ENCODE data around the gene FBLIM1. TPM values are rescaled to one million over a fixed set of nuclear protein-coding genes. Genes with fewer than 3 reads are reported as not detected.

FBLIM1 gene
- total and polyA plus RNA-seq, 2 experiments from 2014 or later: 117 to 120 TPM

GRCh38 chr1:15834406-15835204 is 76.0 kb downstream of the FBLIM1 start:
- no peaks in the 10 kb centered on the region for H3K36me3 ChIP-seq (replicated peaks; ENCODE audit: insufficient read depth, low read depth)
- WGBS (ENCODE audit: low lambda C conversion rate, missing lambda C conversion rate): 1% methylated on average over 64 of the region's 77 CpGs
- H3K27me3 ChIP-seq: no peaks in the 10 kb centered on the region
- peak overlapping the region; percentile 89 for H3K4me2 ChIP-seq
- H3K27ac ChIP-seq: peak overlapping the region; percentile 99
- H3K4me3 ChIP-seq: peak overlapping the region; percentile 76
- no peaks in the 10 kb centered on the region for H3K9me3 ChIP-seq (ENCODE audit: low read depth)
- no peak for TF ChIP-seq EZH2phosphoT487 (IDR thresholded peaks at IDR 0.05; ENCODE audit: low read depth, severe bottlenecking, unreplicated experiment)
- peak overlapping the region; percentile 47 for H2AFZ ChIP-seq
- peaks cover 7% of the 10 kb centered on the region for H3K4me1 ChIP-seq (ENCODE audit: insufficient read depth)
- H3K9me2 ChIP-seq (replicated peaks; ENCODE audit: insufficient read depth): no peaks in the 10 kb centered on the region
- H4K20me1 ChIP-seq (ENCODE audit: insufficient read depth, poor library complexity, severe bottlenecking): no peaks in the 10 kb centered on the region
- H3K79me2 ChIP-seq: peaks cover 32% of the 10 kb centered on the region
- DNase-seq (ENCODE audit: low spot score): peak; percentile 95

- peak overlapping the region; percentile 76 for H3K4me3 ChIP-seq
- under 1% methylated on average over 37 of the region's 37 CpGs for WGBS (ENCODE audit: low lambda C conversion rate, missing lambda C conversion rate)
- peaks cover 32% of the 10 kb centered on the region for H3K79me2 ChIP-seq
- H4K20me1 ChIP-seq (ENCODE audit: insufficient read depth, poor library complexity, severe bottlenecking): no peaks in the 10 kb centered on the region
- TF ChIP-seq CTCF (IDR thresholded peaks at IDR 0.05; ENCODE audit: poor library complexity): no peak
- TF ChIP-seq EZH2 (IDR thresholded peaks at IDR 0.05; ENCODE audit: borderline replicate concordance): no peak
- TF ChIP-seq EZH2phosphoT487 (IDR thresholded peaks at IDR 0.05; ENCODE audit: low read depth, severe bottlenecking, unreplicated experiment): no peak
- H3K9me2 ChIP-seq (replicated peaks; ENCODE audit: insufficient read depth): no peaks in the 10 kb centered on the region
- no peaks in the 10 kb centered on the region for H3K9me3 ChIP-seq (ENCODE audit: low read depth)
- H3K4me2 ChIP-seq: peak overlapping the region; percentile 89
- H3K36me3 ChIP-seq (replicated peaks; ENCODE audit: insufficient read depth, low read depth): no peaks in the 10 kb centered on the region
- no peaks in the 10 kb centered on the region for H3K27me3 ChIP-seq
- no peak for DNase-seq (ENCODE audit: low spot score)
- H3K27ac ChIP-seq: peak overlapping the region; percentile 99
- H2AFZ ChIP-seq: peak overlapping the region; percentile 47
- H3K4me1 ChIP-seq (ENCODE audit: insufficient read depth): peaks cover 7% of the 10 kb centered on the region
These were observed 76.7 kb downstream of the FBLIM1 start for GRCh38 chr1:15835205-15835740.

DNA sequence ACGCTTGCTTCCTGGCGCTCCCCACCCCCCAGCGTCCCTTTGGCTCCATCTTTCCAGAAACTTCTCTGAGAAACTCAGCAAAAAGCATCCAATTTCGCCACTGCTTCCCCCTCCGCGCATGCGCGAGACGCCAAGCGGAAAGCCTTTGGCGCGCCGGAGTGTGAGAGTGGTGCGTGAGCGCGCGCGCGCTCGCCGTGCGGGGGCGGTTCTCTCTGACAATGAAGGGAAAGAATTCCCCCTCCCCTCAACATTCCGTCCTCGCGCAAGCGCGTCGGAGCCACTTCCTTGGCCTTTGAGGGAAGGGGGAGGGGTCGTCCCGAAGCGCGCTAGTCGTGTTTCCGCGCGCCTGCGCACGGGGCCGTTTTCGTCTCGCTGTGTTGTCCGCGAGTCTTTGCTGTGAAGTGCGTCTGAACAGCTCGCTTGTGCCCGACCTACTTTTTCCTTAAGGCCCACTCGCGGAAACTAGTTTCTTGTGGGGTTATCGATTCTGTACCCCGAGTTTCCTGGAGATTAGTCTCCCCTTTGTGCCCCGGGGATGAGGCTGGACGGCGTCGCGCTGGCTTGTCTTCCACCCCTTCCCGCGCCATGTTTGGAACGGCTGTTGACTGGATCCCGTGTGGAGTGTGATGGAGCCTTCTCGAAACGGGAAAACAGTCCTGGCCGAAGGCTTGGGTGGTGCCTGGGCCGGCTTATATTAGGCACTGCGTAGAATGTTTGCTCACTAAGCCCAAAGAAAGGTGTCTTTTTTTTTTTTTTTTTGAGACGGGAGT is 77.3 kb downstream of the FBLIM1 start:
- H3K27ac ChIP-seq: peak overlapping the region; percentile 99
- TF ChIP-seq EZH2phosphoT487 (IDR thresholded peaks at IDR 0.05; ENCODE audit: low read depth, severe bottlenecking, unreplicated experiment) (no peak), CTCF (IDR thresholded peaks at IDR 0.05; ENCODE audit: poor library complexity) (no peak), EZH2 (IDR thresholded peaks at IDR 0.05; ENCODE audit: borderline replicate concordance) (no peak)
- no peaks in the 10 kb centered on the region for H3K36me3 ChIP-seq (replicated peaks; ENCODE audit: insufficient read depth, low read depth)
- peak; percentile 100 for DNase-seq (ENCODE audit: low spot score)
- peaks cover 29% of the 10 kb centered on the region for H3K79me2 ChIP-seq
- H2AFZ ChIP-seq: peak overlapping the region; percentile 53
- H3K4me2 ChIP-seq: peak overlapping the region; percentile 89
- no peaks in the 10 kb centered on the region for H3K9me2 ChIP-seq (replicated peaks; ENCODE audit: insufficient read depth)
- no peaks in the 10 kb centered on the region for H4K20me1 ChIP-seq (ENCODE audit: insufficient read depth, poor library complexity, severe bottlenecking)
- peak overlapping the region; percentile 76 for H3K4me3 ChIP-seq
- H3K4me1 ChIP-seq (ENCODE audit: insufficient read depth): peaks cover 7% of the 10 kb centered on the region
- H3K27me3 ChIP-seq: no peaks in the 10 kb centered on the region
- WGBS (ENCODE audit: low lambda C conversion rate, missing lambda C conversion rate): 7% methylated on average over 56 of the region's 66 CpGs
- H3K9me3 ChIP-seq (ENCODE audit: low read depth): no peaks in the 10 kb centered on the region

Other genes starting within 250 kb of the FBLIM1 start
- gene CASP9, start 234.6 kb upstream of the FBLIM1 start, total RNA-seq: 17.1 and 21.2 TPM in 2 replicates
- gene CASP9, start 234.6 kb upstream of the FBLIM1 start, polyA plus RNA-seq: 13.5 and 14.2 TPM in 2 replicates
- 21.1 and 29.7 TPM in 2 replicates for gene DNAJC16, start 231.9 kb upstream of the FBLIM1 start, total RNA-seq
- gene DNAJC16, start 231.9 kb upstream of the FBLIM1 start, polyA plus RNA-seq: 9.5 and 9.6 TPM in 2 replicates
- 42.9 and 49.9 TPM in 2 replicates for gene AGMAT, start 173.7 kb upstream of the FBLIM1 start, total RNA-seq
- 19.1 and 28.7 TPM in 2 replicates for gene AGMAT, start 173.7 kb upstream of the FBLIM1 start, polyA plus RNA-seq
- gene DDI2, start 141.3 kb upstream of the FBLIM1 start, total RNA-seq: 27.4 and 40.1 TPM in 2 replicates
- gene DDI2, start 141.3 kb upstream of the FBLIM1 start, polyA plus RNA-seq: 5.6 and 7.5 TPM in 2 replicates
- gene PLEKHM2, start 74.5 kb upstream of the FBLIM1 start, total RNA-seq: 38.9 and 43.1 TPM in 2 replicates
- 30.6 and 31.8 TPM in 2 replicates for gene PLEKHM2, start 74.5 kb upstream of the FBLIM1 start, polyA plus RNA-seq
- 0.68 and 0.87 TPM in 2 replicates for gene SLC25A34, start 22.5 kb upstream of the FBLIM1 start, total RNA-seq
- gene SLC25A34, start 22.5 kb upstream of the FBLIM1 start, polyA plus RNA-seq: 0.71 and 0.77 TPM in 2 replicates
- 10.7 and 11.9 TPM in 2 replicates for gene TMEM82, start 16.3 kb upstream of the FBLIM1 start, total RNA-seq
- gene TMEM82, start 16.3 kb upstream of the FBLIM1 start, polyA plus RNA-seq: 14.7 and 16.4 TPM in 2 replicates
- 2.0 and 2.6 TPM in 2 replicates for gene UQCRHL, start 48.9 kb downstream of the FBLIM1 start, total RNA-seq
- gene UQCRHL, start 48.9 kb downstream of the FBLIM1 start, polyA plus RNA-seq: 1.0 and 1.8 TPM in 2 replicates
- 23.7 and 25.9 TPM in 2 replicates for gene SPEN, start 88.9 kb downstream of the FBLIM1 start, total RNA-seq
- gene SPEN, start 88.9 kb downstream of the FBLIM1 start, polyA plus RNA-seq: 22.7 and 24.3 TPM in 2 replicates
- 15.3 and 16.8 TPM in 2 replicates for gene ZBTB17, start 217.3 kb downstream of the FBLIM1 start, total RNA-seq
- 32.3 and 51.1 TPM in 2 replicates for gene ZBTB17, start 217.3 kb downstream of the FBLIM1 start, polyA plus RNA-seq
- gene SRARP, start 245.4 kb downstream of the FBLIM1 start, total RNA-seq: not detected in 2 replicates
- gene SRARP, start 245.4 kb downstream of the FBLIM1 start, polyA plus RNA-seq: not detected in 2 replicates